NCI-H2029 treated with DMSO at 0.1 percent for 48 hours (cell line): ENCODE results near the gene ALKBH7.
"Not testable (repeated sequence)": the region's sequence is repeated elsewhere in the genome, so short reads cannot be mapped to it uniquely, and the experiment has no call there.

ENCODE experiments used
- DNase-seq: peaks from one replicate; lab custom pipeline; 2025; lab: John Stamatoyannopoulos, UW

ALKBH7 gene

GRCh38 chr19:6400062-6400944 lies 27.7 kb downstream of the ALKBH7 start:
- not testable (repeated sequence) for DNase-seq

GRCh38 chr19:6402058-6402457 lies 29.5 kb downstream of the ALKBH7 start:
- no peak for DNase-seq

GRCh38 chr19:6402837-6403608 lies 30.4 kb downstream of the ALKBH7 start:
- DNase-seq = no peak

- DNase-seq = no peak
Measured at GRCh38 chr19:6406401-6406800, 33.8 kb downstream of the ALKBH7 start.

GRCh38 chr19:6409346-6409745 lies 36.8 kb downstream of the ALKBH7 start:
- no peak for DNase-seq

GRCh38 chr19:6412061-6412446 lies 39.5 kb downstream of the ALKBH7 start:
- no peak for DNase-seq

- no peak for DNase-seq
Measured at GRCh38 chr19:6412447-6413091, 40.0 kb downstream of the ALKBH7 start.

- no peak for DNase-seq
Measured at GRCh38 chr19:6413291-6413690, 40.7 kb downstream of the ALKBH7 start.

- no peak for DNase-seq
Measured at GRCh38 chr19:6413721-6414643, 41.4 kb downstream of the ALKBH7 start.

- no peak for DNase-seq
Measured at GRCh38 chr19:6414793-6415590, 42.4 kb downstream of the ALKBH7 start.

GRCh38 chr19:6415591-6416190 lies 43.1 kb downstream of the ALKBH7 start:
- no peak for DNase-seq

GRCh38 chr19:6416658-6417405 lies 44.2 kb downstream of the ALKBH7 start:
- no peak for DNase-seq

- DNase-seq = no peak
Measured at GRCh38 chr19:6417713-6418561, 45.3 kb downstream of the ALKBH7 start.

- DNase-seq = no peak
Measured at GRCh38 chr19:6418562-6418932, 46.0 kb downstream of the ALKBH7 start.

GRCh38 chr19:6421075-6422014 lies 48.8 kb downstream of the ALKBH7 start:
- no peak for DNase-seq

GRCh38 chr19:6423499-6424194 lies 51.1 kb downstream of the ALKBH7 start:
- no peak for DNase-seq
